NCI-H1105 treated with DMSO at 0.1 percent for 48 hours (cell line): Measurements from ENCODE around the gene CKS1B.
A peak's percentile ranks its signal among the peaks of the same experiment; 100 is the strongest.

Experiments
- DNase-seq: peaks from one replicate; lab custom pipeline; 2025; lab: John Stamatoyannopoulos, UW

CKS1B gene

GRCh38 chr1:155002464-155003226 is 28.2 kb downstream of the CKS1B start, which contains the start of gene ZBTB7B:
Gene ZBTB7B (plus strand): TSS chr1:155002802. CDS start chr1:155014661, 11,859 bp downstream.
- no peak for DNase-seq

GRCh38 chr1:155003227-155003765 is 28.8 kb downstream of the CKS1B start:
- DNase-seq = peak; percentile 32

- DNase-seq = no peak
Observed at GRCh38 chr1:155003766-155004351, 29.4 kb downstream of the CKS1B start.

GRCh38 chr1:155004352-155005075 is 30.0 kb downstream of the CKS1B start:
- DNase-seq = no peak

- no peak for DNase-seq
Observed at GRCh38 chr1:155005076-155006011, 30.9 kb downstream of the CKS1B start.

- DNase-seq = peak; percentile 2
Observed at GRCh38 chr1:155006601-155007101, 32.2 kb downstream of the CKS1B start.

GRCh38 chr1:155007251-155007828 is 32.9 kb downstream of the CKS1B start:
- DNase-seq = no peak

- DNase-seq = no peak
Observed at GRCh38 chr1:155008015-155008941, 33.8 kb downstream of the CKS1B start.

- no peak for DNase-seq
Observed at GRCh38 chr1:155009221-155009711, 34.8 kb downstream of the CKS1B start.

GRCh38 chr1:155009742-155010141 is 35.3 kb downstream of the CKS1B start:
- no peak for DNase-seq

GRCh38 chr1:155010211-155010918 is 35.9 kb downstream of the CKS1B start:
- no peak for DNase-seq

- DNase-seq = no peak
Observed at GRCh38 chr1:155011004-155011416, 36.5 kb downstream of the CKS1B start.

GRCh38 chr1:155011437-155012025 is 37.0 kb downstream of the CKS1B start:
- DNase-seq = no peak

GRCh38 chr1:155012026-155012546 is 37.6 kb downstream of the CKS1B start:
- DNase-seq = peak; percentile 8

- no peak for DNase-seq
Observed at GRCh38 chr1:155012776-155013602, 38.5 kb downstream of the CKS1B start.

- no peak for DNase-seq
Observed at GRCh38 chr1:155013632-155014031, 39.2 kb downstream of the CKS1B start.
